Esophagus (tissue), 2 donors: ENCODE data around the gene RFESD. TPM values are rescaled to one million over a fixed set of nuclear protein-coding genes. Genes with fewer than 3 reads are reported as not detected.
"Not testable (repeated sequence)": the region's sequence is repeated elsewhere in the genome, so short reads cannot be mapped to it uniquely, and the experiment has no call there.

Experiments
- H3K27ac ChIP-seq, 2 donors: one replicate each; pipeline ENCODE4 v1.5.1; 2013; ENCODE audit warnings: low read depth in 2 of 2, mild to moderate bottlenecking in 2 of 2, inconsistent platforms in 1 of 2, low read length in 1 of 2, moderate library complexity in 1 of 2
- H3K27me3 ChIP-seq, 2 donors: one replicate each; pipeline ENCODE4 v1.6.1; 2013; ENCODE audit warnings: low read length in 2 of 2, control low read depth in 1 of 2, mild to moderate bottlenecking in 1 of 2; ENCODE audit not compliant: insufficient read depth in 2 of 2, control insufficient read depth in 1 of 2
- H3K36me3 ChIP-seq, 2 donors: one replicate each; pipeline ENCODE4 v1.6.1; 2013; ENCODE audit warnings: low read length in 1 of 2; ENCODE audit not compliant: control insufficient read depth in 2 of 2, insufficient read depth in 2 of 2
- H3K4me1 ChIP-seq, 2 donors: one replicate each; pipeline ENCODE4 v1.6.1; 2013; ENCODE audit warnings: low read length in 1 of 2; ENCODE audit not compliant: control insufficient read depth in 2 of 2, insufficient read depth in 2 of 2
- H3K4me3 ChIP-seq, 2 donors: one replicate each; pipeline ENCODE4 v1.5.1; 2013; ENCODE audit warnings: low read length in 2 of 2, mild to moderate bottlenecking in 2 of 2, low read depth in 1 of 2, moderate library complexity in 1 of 2
- H3K9me3 ChIP-seq, 2 donors: one replicate each; pipeline ENCODE4 v1.6.1; 2013; ENCODE audit warnings: mild to moderate bottlenecking in 2 of 2, low read depth in 1 of 2, low read length in 1 of 2, moderate library complexity in 1 of 2; ENCODE audit not compliant: control insufficient read depth in 2 of 2, insufficient read depth in 1 of 2
- WGBS, 2 donors: extraction: QIAGEN DNeasy Blood & Tissue Kit; methylation state at CpG; one replicate each; pipeline ENCODE4 v1.1.7; 2013; 5-methylcytosine and 5-hydroxymethylcytosine counted together
- polyA plus RNA-seq, 2 donors: library from polyadenylated mRNA; stranded (reverse); fragments of 200-250 nt; gene quantifications; one replicate each; pipeline ENCODE4 v1.2.3, GENCODE V29; 2013
- donor health status: healthy with polysubstance abuse.
- donor health status: Bipolar disorder and iron deficiency.

RFESD gene
- polyA plus RNA-seq, 2 donors, result 1.1 to 1.6 TPM

DNA sequence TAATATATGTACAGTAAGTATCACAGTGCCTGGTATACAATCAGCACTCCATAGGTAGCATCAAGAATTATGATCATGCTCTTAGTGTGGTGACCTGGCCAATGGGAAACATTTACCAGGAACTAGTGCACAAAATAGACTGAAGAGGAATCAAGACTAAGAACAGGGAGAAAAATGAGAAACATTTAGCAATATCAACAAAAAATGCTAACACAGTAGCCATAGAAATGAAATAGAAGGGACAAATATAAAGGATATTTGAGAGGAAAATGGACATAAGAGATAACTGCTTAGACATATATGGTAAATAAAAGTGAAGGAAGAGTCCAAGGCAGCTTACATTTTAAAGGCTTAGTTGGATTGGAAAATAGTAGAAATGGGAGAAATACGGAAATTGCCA is 52.8 kb downstream of the RFESD start:
- Histone ChIP-seq H3K4me3 (no peak overlapping the region), H3K36me3 (no peaks in the 10 kb centered on the region), H3K27ac (no peak overlapping the region), H3K9me3 (no peaks in the 10 kb centered on the region), H3K27me3 (peaks cover 0 to 3% of the 10 kb centered on the region in 2 donors), H3K4me1 (no peaks in the 10 kb centered on the region)
- WGBS, 2 donors, result 97 to 100% methylated on average over 1 of the region's 1 CpG

DNA sequence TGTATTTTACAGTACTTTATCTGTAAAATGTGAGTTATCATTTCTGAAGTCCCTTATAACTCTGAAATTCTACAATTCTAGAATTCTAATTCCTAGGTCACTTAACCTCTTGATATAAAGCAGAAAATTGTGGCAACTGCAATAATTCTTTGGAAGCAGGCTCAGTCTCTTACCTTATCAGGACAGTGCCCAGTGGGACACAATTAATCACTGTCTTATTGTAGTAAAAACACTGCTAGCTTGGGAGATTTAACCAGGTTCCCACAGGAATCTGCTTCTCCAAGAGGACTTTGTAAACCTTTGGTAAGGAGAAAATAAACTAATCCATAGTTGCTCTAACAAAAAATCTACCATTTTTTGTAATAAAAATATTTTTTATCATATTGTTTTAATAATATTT is 54.5 kb downstream of the RFESD start:
- peaks cover 0 to 3% of the 10 kb centered on the region in 2 donors for H3K27me3 ChIP-seq
- H3K36me3 ChIP-seq, result no peaks in the 10 kb centered on the region
- no peak overlapping the region for H3K27ac ChIP-seq
- no peaks in the 10 kb centered on the region for H3K4me1 ChIP-seq
- H3K9me3 ChIP-seq, result no peaks in the 10 kb centered on the region
- no peak overlapping the region for H3K4me3 ChIP-seq

DNA sequence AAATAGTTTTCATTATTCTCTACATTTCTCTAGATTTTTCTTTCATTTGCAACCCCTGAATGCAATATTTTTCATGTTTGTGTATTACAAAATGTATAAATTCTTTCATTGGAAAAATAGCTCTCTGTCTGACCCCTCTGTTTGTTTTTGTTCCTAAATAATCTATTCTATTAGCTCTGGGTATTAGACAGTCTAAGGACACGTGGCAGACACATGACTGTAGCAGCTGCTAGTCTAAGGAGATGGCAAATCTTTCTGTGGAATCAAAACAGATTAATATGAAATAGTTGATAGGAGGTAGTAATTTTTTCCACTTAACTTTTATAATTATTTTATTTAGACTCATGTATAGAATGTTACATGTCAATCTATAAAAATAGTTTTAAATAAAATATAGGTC is 57.6 kb downstream of the RFESD start:
- Histone ChIP-seq H3K27ac (no peak overlapping the region), H3K4me1 (no peaks in the 10 kb centered on the region), H3K27me3 (no peaks in the 10 kb centered on the region), H3K36me3 (no peaks in the 10 kb centered on the region), H3K9me3 (no peaks in the 10 kb centered on the region), H3K4me3 (no peak overlapping the region)
- WGBS, 2 donors, result 58 to 60% methylated on average over 1 of the region's 1 CpG

DNA sequence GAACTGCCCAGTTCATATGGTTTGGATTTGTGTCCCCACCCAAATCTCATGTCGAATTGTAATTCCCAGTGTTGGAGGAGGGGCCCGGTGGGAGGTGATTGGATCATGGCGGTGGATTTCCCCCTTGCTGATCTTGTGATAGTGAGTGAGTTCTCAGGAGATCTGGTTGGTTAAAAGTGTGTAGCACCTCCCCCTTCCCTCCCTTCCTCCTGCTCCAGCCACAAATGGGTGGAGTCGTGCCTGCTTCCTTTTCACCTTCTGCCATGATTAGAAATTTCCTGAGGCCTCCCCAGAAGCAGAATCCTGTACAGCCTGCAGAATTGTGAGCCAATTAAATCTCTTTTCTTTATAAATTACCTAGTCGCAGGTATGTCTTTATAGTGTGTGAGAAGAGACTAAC is 59.6 kb downstream of the RFESD start:
- not testable (repeated sequence) for H3K9me3 ChIP-seq, H3K4me1 ChIP-seq, H3K4me3 ChIP-seq, H3K27ac ChIP-seq, H3K27me3 ChIP-seq, H3K36me3 ChIP-seq
- WGBS, 2 donors, result 88 to 97% methylated on average over 4 to 5 of the region's 5 CpGs

DNA sequence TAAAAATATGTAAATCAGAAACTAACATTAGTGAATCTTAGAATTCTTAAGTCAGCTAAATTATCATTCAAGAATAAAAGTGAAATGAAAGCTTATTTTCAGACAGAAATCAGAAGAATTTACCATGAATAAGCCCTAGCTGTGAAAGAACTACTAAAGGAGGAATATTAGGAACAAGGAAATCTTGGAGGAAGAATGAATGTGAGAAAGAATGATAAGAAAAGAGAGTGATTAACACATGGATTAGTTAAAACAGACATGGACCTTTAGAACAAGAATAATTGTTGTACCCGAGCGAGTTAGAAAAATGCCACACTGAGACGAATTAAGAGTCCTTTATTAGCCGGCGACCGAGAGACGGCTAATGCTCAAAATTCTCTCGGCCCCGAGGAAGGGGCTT is 60.5 kb downstream of the RFESD start:
- 85 to 90% methylated on average over 9 of the region's 9 CpGs for WGBS, 2 donors
- no peaks in the 10 kb centered on the region for H3K9me3 ChIP-seq

More for the DNA sequence above, 60.5 kb downstream of the RFESD start:
- Histone ChIP-seq H3K36me3 (no peaks in the 10 kb centered on the region), H3K27ac (no peak overlapping the region), H3K4me3 (no peak overlapping the region), H3K27me3 (no peaks in the 10 kb centered on the region), H3K4me1 (no peaks in the 10 kb centered on the region)

Other genes starting within 250 kb of the RFESD start
- gene SKIC3, start 91.8 kb upstream of the RFESD start, polyA plus RNA-seq, result 10 to 100 TPM; 11.7 to 13.0 TPM
- gene ARSK, start 91.7 kb upstream of the RFESD start, polyA plus RNA-seq, result 1 to 10 TPM; 1.1 to 1.7 TPM
- gene GPR150, start 26.7 kb upstream of the RFESD start, polyA plus RNA-seq, result under 1 TPM in 1 of 2 donors, not detected in 1; 0.05 TPM
- gene SPATA9, start 36.2 kb downstream of the RFESD start, polyA plus RNA-seq, result under 1 TPM in 1 of 2 donors, not detected in 1; 0.06 TPM
- gene RHOBTB3, start 84.6 kb downstream of the RFESD start, polyA plus RNA-seq, result 1 to 10 TPM; 3.5 to 3.8 TPM
- 10 to 100 TPM in 1 of 2 donors, 1 to 10 TPM in 1; 5.6 to 11.1 TPM for gene GLRX, start 175.9 kb downstream of the RFESD start, polyA plus RNA-seq